Measurements from ENCODE around the gene PCDHA1.
A peak's percentile ranks its signal among the peaks of the same experiment; 100 is the strongest.
"Not testable (repeated sequence)": the region's sequence is repeated elsewhere in the genome, so short reads cannot be mapped to it uniquely, and the experiment has no call there.

PCDHA1 gene

DNA sequence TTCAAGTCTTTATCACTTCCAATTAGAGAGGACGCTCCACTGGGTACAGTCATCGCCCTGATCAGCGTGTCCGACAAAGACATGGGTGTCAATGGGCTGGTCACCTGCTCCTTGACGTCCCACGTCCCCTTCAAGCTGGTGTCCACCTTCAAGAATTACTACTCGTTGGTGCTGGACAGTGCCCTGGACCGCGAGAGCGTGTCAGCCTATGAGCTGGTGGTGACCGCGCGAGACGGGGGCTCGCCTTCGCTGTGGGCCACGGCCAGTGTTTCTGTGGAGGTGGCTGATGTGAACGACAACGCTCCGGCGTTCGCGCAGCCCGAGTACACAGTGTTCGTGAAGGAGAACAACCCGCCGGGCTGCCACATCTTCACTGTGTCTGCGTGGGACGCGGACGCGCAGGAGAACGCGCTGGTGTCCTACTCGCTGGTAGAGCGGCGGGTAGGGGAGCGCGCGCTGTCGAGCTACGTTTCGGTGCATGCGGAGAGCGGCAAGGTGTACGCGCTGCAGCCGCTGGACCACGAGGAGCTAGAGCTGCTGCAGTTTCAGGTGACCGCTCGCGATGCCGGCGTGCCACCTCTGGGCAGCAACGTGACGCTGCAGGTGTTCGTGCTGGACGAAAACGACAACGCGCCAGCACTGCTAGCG, 22.4 kb downstream of the PCDHA1 start:
- DNase-seq, result not testable (repeated sequence)

GRCh38 chr5:140808889-140809291, 22.9 kb downstream of the PCDHA1 start:
- DNase-seq, result no peak

DNA sequence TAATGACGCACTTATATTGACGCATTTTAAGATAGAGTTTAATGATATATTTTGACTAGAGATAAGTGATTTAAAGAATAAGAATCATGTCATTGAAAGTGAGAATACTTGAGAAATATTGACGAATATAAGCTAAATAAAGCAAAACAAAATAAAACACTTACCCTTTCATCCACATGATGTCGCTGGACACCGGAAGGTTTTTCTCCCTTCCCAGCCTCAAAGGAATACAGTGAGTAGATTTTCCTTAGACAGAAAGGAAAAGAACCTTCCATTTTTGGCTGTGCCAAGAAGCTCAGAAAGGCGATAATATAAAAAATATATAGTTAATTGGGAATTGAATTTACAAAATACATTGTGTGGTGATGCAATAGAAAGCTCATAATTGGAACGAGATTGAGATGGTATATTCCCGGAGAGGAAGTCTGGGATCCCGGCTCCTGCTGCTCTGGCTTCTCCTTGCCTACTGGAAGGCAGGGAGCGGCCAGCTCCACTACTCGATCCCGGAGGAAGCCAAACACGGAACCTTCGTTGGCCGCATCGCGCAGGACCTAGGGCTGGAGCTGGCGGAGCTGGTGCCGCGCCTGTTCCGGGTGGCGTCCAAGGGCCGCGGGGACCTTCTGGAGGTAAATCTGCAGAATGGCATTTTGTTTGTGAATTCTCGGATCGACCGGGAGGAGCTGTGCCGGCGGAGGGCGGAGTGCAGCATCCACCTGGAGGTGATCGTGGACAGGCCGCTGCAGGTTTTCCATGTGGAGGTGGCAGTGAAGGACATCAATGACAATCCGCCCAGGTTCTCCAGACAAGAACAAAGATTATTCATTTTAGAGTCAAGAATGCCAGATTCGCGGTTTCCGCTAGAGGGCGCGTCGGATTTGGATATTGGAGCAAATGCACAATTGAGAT, 35.7 kb downstream of the PCDHA1 start, which contains the start of gene PCDHA5:
PCDHA5 (plus strand) TSS at position 239 of the 906 bp plus-strand sequence.
- DNase-seq, result peak in 6 of 56 donors; percentile 13 to 50 (median 36)

- no peak for DNase-seq
Measured at GRCh38 chr5:140822281-140822629, 36.3 kb downstream of the PCDHA1 start.

DNA sequence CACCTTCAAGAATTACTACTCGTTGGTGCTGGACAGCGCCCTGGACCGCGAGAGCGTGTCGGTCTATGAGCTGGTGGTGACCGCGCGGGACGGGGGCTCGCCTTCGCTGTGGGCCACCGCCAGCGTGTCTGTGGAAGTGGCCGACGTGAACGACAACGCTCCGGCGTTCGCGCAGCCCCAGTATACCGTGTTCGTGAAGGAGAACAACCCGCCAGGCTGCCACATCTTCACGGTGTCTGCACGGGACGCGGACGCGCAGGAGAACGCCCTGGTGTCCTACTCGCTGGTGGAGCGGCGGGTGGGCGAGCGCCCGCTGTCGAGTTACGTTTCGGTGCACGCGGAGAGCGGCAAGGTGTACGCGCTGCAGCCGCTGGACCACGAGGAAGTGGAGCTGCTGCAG, 37.0 kb downstream of the PCDHA1 start:
- DNase-seq, result not testable (repeated sequence)

GRCh38 chr5:140823475-140823874, 37.5 kb downstream of the PCDHA1 start:
- no peak for DNase-seq

- no peak for DNase-seq
Measured at GRCh38 chr5:140827704-140828361, 41.9 kb downstream of the PCDHA1 start, which contains the start of gene PCDHA6. TSS of gene PCDHA6 (plus strand) at chr5:140827960. CDS start at chr5:140828092, 132 bp downstream.

GRCh38 chr5:140828362-140828737, 42.4 kb downstream of the PCDHA1 start:
- no peak for DNase-seq

GRCh38 chr5:140829511-140830501, 43.9 kb downstream of the PCDHA1 start:
- not testable (repeated sequence) for DNase-seq

DNA sequence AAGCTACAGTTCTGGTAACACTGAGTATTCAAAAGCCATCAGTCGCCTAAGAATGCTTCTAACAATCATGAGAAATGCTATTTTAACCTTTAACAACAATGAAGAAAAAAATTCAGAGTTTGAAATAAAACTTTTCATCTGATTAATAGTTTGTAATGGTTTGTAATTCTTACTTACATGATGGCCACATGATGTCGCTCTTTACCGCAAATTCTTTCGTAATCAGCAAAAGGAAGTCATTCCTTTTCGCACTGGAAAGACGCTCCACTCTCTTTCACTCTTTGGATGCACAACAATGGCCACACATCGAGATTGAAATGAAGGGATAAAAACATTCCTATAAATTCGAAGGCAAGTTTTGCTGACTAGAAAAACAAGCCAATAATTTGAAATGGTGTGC, 48.1 kb downstream of the PCDHA1 start, which contains the start of gene PCDHA7:
PCDHA7 (plus strand) TSS at position 277 of the 400 bp plus-strand sequence; CDS start at position 392, 115 bp downstream.
- DNase-seq, result no peak

- not testable (repeated sequence) for DNase-seq
Measured at GRCh38 chr5:140834439-140835008, 48.6 kb downstream of the PCDHA1 start.

GRCh38 chr5:140835622-140836510, 49.9 kb downstream of the PCDHA1 start:
- DNase-seq, result no peak

DNA sequence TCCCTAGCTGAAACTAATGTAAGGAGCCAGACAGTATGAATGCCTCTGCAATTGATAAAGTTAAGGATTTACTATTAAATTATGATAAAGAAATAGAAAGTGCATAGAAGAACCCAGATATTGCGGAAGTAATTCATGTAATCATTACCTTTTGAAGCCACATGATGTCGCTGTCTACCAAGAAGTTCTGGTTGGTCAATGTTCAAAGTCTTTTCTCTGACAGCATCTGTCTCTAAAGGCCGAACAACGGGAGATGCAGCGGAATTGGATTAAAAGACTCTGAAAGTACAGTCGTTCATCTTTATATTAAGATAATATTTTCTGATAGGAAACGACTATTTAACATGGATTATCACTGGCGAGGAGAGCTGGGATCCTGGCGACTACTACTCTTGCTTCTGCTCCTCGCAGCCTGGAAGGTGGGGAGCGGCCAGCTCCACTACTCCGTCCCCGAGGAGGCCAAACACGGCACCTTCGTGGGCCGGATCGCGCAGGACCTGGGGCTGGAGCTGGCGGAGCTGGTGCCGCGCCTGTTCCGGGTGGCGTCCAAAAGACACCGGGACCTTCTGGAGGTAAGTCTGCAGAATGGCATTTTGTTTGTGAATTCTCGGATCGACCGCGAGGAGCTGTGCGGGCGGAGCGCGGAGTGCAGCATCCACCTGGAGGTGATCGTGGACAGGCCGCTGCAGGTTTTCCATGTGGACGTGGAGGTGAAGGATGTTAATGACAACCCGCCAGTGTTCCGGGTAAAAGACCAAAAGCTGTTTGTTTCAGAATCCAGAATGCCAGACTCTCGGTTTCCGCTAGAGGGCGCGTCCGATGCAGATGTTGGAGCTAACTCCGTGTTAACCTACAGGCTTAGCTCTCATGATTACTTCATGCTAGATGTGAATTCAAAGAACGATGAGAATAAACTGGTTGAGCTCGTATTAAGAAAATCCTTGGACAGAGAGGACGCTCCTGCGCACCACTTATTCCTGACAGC, 55.3 kb downstream of the PCDHA1 start, which contains the start of gene PCDHA8:
PCDHA8 (plus strand) TSS at position 210 of the 985 bp plus-strand sequence; CDS start at position 345, 135 bp downstream.
- DNase-seq, result peak in 3 of 56 donors; percentile 25 to 60 (median 34)

GRCh38 chr5:140842798-140843733, 57.1 kb downstream of the PCDHA1 start:
- DNase-seq, result no peak

- DNase-seq, result not testable (repeated sequence)
Measured at GRCh38 chr5:140848139-140849102, 62.5 kb downstream of the PCDHA1 start, which contains the start of gene PCDHA9. TSS of gene PCDHA9 (plus strand) at chr5:140848382. CDS start at chr5:140848496, 114 bp downstream.

All from amygdala (tissue), 56 donors.